ENCODE measurements around the gene SHANK2.

The SHANK2 gene

DNA sequence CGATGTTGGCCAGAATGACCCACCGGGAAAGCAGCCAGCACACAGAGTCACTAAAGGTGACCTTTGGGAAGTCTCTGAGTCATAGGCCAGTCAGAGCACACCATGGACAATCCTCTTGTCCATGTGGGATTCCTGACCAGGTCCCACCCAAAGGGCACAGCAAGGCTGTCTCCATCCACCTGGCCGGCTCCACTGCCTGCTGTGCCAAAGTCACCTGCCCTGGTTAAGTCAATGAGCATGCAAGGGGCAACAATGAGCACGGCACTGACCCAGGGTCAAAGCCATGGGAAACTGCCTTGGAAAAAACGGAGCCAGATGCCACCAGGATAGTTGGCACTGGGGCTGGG, 49.8 kb downstream of the SHANK2 start:
- no peak for DNase-seq (ENCODE audit: low read depth in 3 of 3)

Measured in stimulated activated CD4-positive, alpha-beta T cell treated with anti-CD3 and anti-CD28 coated beads, TNF-alpha, amount 100 ng/mL, for 4 hours (primary cell).